ENCODE results near the gene KMT2C.
A peak's percentile ranks its signal among the peaks of the same experiment; 100 is the strongest.
"Not testable (repeated sequence)": the region's sequence is repeated elsewhere in the genome, so short reads cannot be mapped to it uniquely, and the experiment has no call there.

Gene KMT2C

GRCh38 chr7:152236306-152236705 lies 199.5 kb downstream of the KMT2C start:
- not testable (repeated sequence) for H2AFZ ChIP-seq (ENCODE audit: low read depth, low read length); H3K36me3 ChIP-seq (ENCODE audit: control insufficient read depth in 1 of 2, insufficient read depth in 2 of 2, low read depth in 1 of 2, low read length in 2 of 2); H4K91ac ChIP-seq (ENCODE audit: low read length); H3K23ac ChIP-seq (ENCODE audit: low read length in 2 of 2); H3K27ac ChIP-seq (ENCODE audit: low read length, poor library complexity, severe bottlenecking); H3K4me2 ChIP-seq (ENCODE audit: low read length, poor library complexity, severe bottlenecking); H3K14ac ChIP-seq (ENCODE audit: low read length in 2 of 2); H3K18ac ChIP-seq (ENCODE audit: low read depth in 1 of 2, low read length in 2 of 2); H3K79me1 ChIP-seq (replicated peaks; ENCODE audit: low read length, poor library complexity, severe bottlenecking); H4K8ac ChIP-seq (ENCODE audit: low read length); H2AK5ac ChIP-seq (ENCODE audit: low read length, severe bottlenecking); H3K4me3 ChIP-seq (ENCODE audit: insufficient read depth in 1 of 2, low read depth in 1 of 2, low read length in 2 of 2); H2BK5ac ChIP-seq (ENCODE audit: low read depth, low read length, poor library complexity, severe bottlenecking); H2BK12ac ChIP-seq (ENCODE audit: low read length in 2 of 2); H3K4ac ChIP-seq (ENCODE audit: low read depth in 1 of 2, low read length in 2 of 2); H2BK15ac ChIP-seq (ENCODE audit: low read depth, poor library complexity, severe bottlenecking); DNase-seq; H3K9me3 ChIP-seq (ENCODE audit: control insufficient read depth, low read length); H3K27me3 ChIP-seq (ENCODE audit: control insufficient read depth in 1 of 2, insufficient read depth in 1 of 2, low read length in 2 of 2); H3K4me1 ChIP-seq (ENCODE audit: control insufficient read depth, insufficient read depth, low read depth, low read length); H2BK120ac ChIP-seq (ENCODE audit: low read depth, low read length); H3K9ac ChIP-seq (ENCODE audit: low read length)
- 100% methylated on average over 2 of the region's 5 CpGs for WGBS

GRCh38 chr7:152234421-152234820 lies 201.4 kb downstream of the KMT2C start:
- not testable (repeated sequence) for H2BK120ac ChIP-seq (ENCODE audit: low read depth, low read length); H2BK15ac ChIP-seq (ENCODE audit: low read depth, poor library complexity, severe bottlenecking); H3K14ac ChIP-seq (ENCODE audit: low read length in 2 of 2); H2AFZ ChIP-seq (ENCODE audit: low read depth, low read length); H3K4me2 ChIP-seq (ENCODE audit: low read length, poor library complexity, severe bottlenecking); H3K9ac ChIP-seq (ENCODE audit: low read length); H3K79me1 ChIP-seq (replicated peaks; ENCODE audit: low read length, poor library complexity, severe bottlenecking); H4K8ac ChIP-seq (ENCODE audit: low read length); H3K9me3 ChIP-seq (ENCODE audit: control insufficient read depth, low read length); H3K4me3 ChIP-seq (ENCODE audit: insufficient read depth in 1 of 2, low read depth in 1 of 2, low read length in 2 of 2); H3K4ac ChIP-seq (ENCODE audit: low read depth in 1 of 2, low read length in 2 of 2); H2AK5ac ChIP-seq (ENCODE audit: low read length, severe bottlenecking); H4K91ac ChIP-seq (ENCODE audit: low read length); H3K23ac ChIP-seq (ENCODE audit: low read length in 2 of 2); H3K18ac ChIP-seq (ENCODE audit: low read depth in 1 of 2, low read length in 2 of 2); H2BK12ac ChIP-seq (ENCODE audit: low read length in 2 of 2); H2BK5ac ChIP-seq (ENCODE audit: low read depth, low read length, poor library complexity, severe bottlenecking); H3K27me3 ChIP-seq (ENCODE audit: control insufficient read depth in 1 of 2, insufficient read depth in 1 of 2, low read length in 2 of 2); H3K4me1 ChIP-seq (ENCODE audit: control insufficient read depth, insufficient read depth, low read depth, low read length)
- peak; percentile 22 for DNase-seq
- 84% methylated on average over 5 of the region's 5 CpGs for WGBS
- H3K27ac ChIP-seq (ENCODE audit: low read length, poor library complexity, severe bottlenecking): peak overlapping the region; percentile 8
- H3K36me3 ChIP-seq (ENCODE audit: control insufficient read depth in 1 of 2, insufficient read depth in 2 of 2, low read depth in 1 of 2, low read length in 2 of 2): peaks cover 0 to 16% of the 10 kb centered on the region in 2 experiments

GRCh38 chr7:152231089-152231488 lies 204.7 kb downstream of the KMT2C start:
- no peak overlapping the region for H3K18ac ChIP-seq (ENCODE audit: low read depth in 1 of 2, low read length in 2 of 2)
- H3K79me1 ChIP-seq (replicated peaks; ENCODE audit: low read length, poor library complexity, severe bottlenecking): peaks cover 2% of the 10 kb centered on the region
- H3K4me3 ChIP-seq (ENCODE audit: insufficient read depth in 1 of 2, low read depth in 1 of 2, low read length in 2 of 2): no peak overlapping the region
- no peak overlapping the region for H4K91ac ChIP-seq (ENCODE audit: low read length)
- no peak overlapping the region for H2BK5ac ChIP-seq (ENCODE audit: low read depth, low read length, poor library complexity, severe bottlenecking)
- H2BK15ac ChIP-seq (ENCODE audit: low read depth, poor library complexity, severe bottlenecking): no peak overlapping the region
- H2BK12ac ChIP-seq (ENCODE audit: low read length in 2 of 2): no peak overlapping the region
- peaks cover 3% of the 10 kb centered on the region for H3K4me1 ChIP-seq (ENCODE audit: control insufficient read depth, insufficient read depth, low read depth, low read length)
- no peak overlapping the region for H3K4ac ChIP-seq (ENCODE audit: low read depth in 1 of 2, low read length in 2 of 2)
- H2BK120ac ChIP-seq (ENCODE audit: low read depth, low read length): no peak overlapping the region
- no peak overlapping the region for H3K23ac ChIP-seq (ENCODE audit: low read length in 2 of 2)
- H3K36me3 ChIP-seq (ENCODE audit: control insufficient read depth in 1 of 2, insufficient read depth in 2 of 2, low read depth in 1 of 2, low read length in 2 of 2): peaks cover 0 to 24% of the 10 kb centered on the region in 2 experiments
- no peak overlapping the region for H2AFZ ChIP-seq (ENCODE audit: low read depth, low read length)
- no peak overlapping the region for H3K9ac ChIP-seq (ENCODE audit: low read length)
- no peaks in the 10 kb centered on the region for H3K9me3 ChIP-seq (ENCODE audit: control insufficient read depth, low read length)
- H3K27ac ChIP-seq (ENCODE audit: low read length, poor library complexity, severe bottlenecking): no peak overlapping the region
- H2AK5ac ChIP-seq (ENCODE audit: low read length, severe bottlenecking): no peak overlapping the region
- H3K14ac ChIP-seq (ENCODE audit: low read length in 2 of 2): no peak overlapping the region
- H3K4me2 ChIP-seq (ENCODE audit: low read length, poor library complexity, severe bottlenecking): no peak overlapping the region
- no peak for DNase-seq
- H3K27me3 ChIP-seq (ENCODE audit: control insufficient read depth in 1 of 2, insufficient read depth in 1 of 2, low read length in 2 of 2): no peaks in the 10 kb centered on the region
- H4K8ac ChIP-seq (ENCODE audit: low read length): no peak overlapping the region

GRCh38 chr7:152219556-152219955 lies 216.2 kb downstream of the KMT2C start:
- not testable (repeated sequence) for H3K4me1 ChIP-seq (ENCODE audit: control insufficient read depth, insufficient read depth, low read depth, low read length); H3K27ac ChIP-seq (ENCODE audit: low read length, poor library complexity, severe bottlenecking); H3K9ac ChIP-seq (ENCODE audit: low read length); H4K8ac ChIP-seq (ENCODE audit: low read length); H2BK5ac ChIP-seq (ENCODE audit: low read depth, low read length, poor library complexity, severe bottlenecking); H2AFZ ChIP-seq (ENCODE audit: low read depth, low read length); H3K9me3 ChIP-seq (ENCODE audit: control insufficient read depth, low read length); DNase-seq; H4K91ac ChIP-seq (ENCODE audit: low read length); H3K4me3 ChIP-seq (ENCODE audit: insufficient read depth in 1 of 2, low read depth in 1 of 2, low read length in 2 of 2); H3K14ac ChIP-seq (ENCODE audit: low read length in 2 of 2); H3K27me3 ChIP-seq (ENCODE audit: control insufficient read depth in 1 of 2, insufficient read depth in 1 of 2, low read length in 2 of 2); H2AK5ac ChIP-seq (ENCODE audit: low read length, severe bottlenecking); H3K4ac ChIP-seq (ENCODE audit: low read depth in 1 of 2, low read length in 2 of 2); H2BK120ac ChIP-seq (ENCODE audit: low read depth, low read length); H2BK12ac ChIP-seq (ENCODE audit: low read length in 2 of 2); H3K23ac ChIP-seq (ENCODE audit: low read length in 2 of 2); H3K18ac ChIP-seq (ENCODE audit: low read depth in 1 of 2, low read length in 2 of 2); H3K4me2 ChIP-seq (ENCODE audit: low read length, poor library complexity, severe bottlenecking); H3K79me1 ChIP-seq (replicated peaks; ENCODE audit: low read length, poor library complexity, severe bottlenecking); H2BK15ac ChIP-seq (ENCODE audit: low read depth, poor library complexity, severe bottlenecking)
- peaks cover 4 to 39% of the 10 kb centered on the region in 2 experiments for H3K36me3 ChIP-seq (ENCODE audit: control insufficient read depth in 1 of 2, insufficient read depth in 2 of 2, low read depth in 1 of 2, low read length in 2 of 2)
- no CpG with 5 or more reads among the region's 5 CpGs for WGBS

Data from mesenchymal stem cell (in vitro differentiated cells and primary cell).